CD14-positive monocyte (primary cell): ENCODE data around the gene SLC43A3. TPM values are rescaled to one million over a fixed set of nuclear protein-coding genes. Genes with fewer than 3 reads are reported as not detected.

ENCODE experiments used
- DNase-seq, 3 donors: peaks; one replicate each; pipeline ENCODE4 v3.0.0-alpha.2; 2011 to 2022
- H2AFZ ChIP-seq: 2 replicates; pipeline ENCODE4 v1.6.0; 2012; ENCODE audit warnings: mild to moderate bottlenecking, low read depth, low read length, inconsistent platforms; ENCODE audit not compliant: insufficient read depth, poor library complexity, severe bottlenecking
- H3K27ac ChIP-seq, 2 donors: 1 replicate in 1 of 2; 2 replicates in 1 of 2; pipeline ENCODE4 v1.5.1; 2012 to 2013; ENCODE audit warnings: low read length in 2 of 2, control low read depth in 1 of 2, inconsistent platforms in 1 of 2, low read depth in 1 of 2, mild to moderate bottlenecking in 1 of 2
- H3K27me3 ChIP-seq, 2 donors: one replicate each; pipeline versions ENCODE4 v1.6.0 to v1.6.1; 2011 to 2013; ENCODE audit warnings: low read length in 2 of 2; ENCODE audit not compliant: control insufficient read depth in 2 of 2, insufficient read depth in 2 of 2
- H3K36me3 ChIP-seq, 2 donors: replicated peaks in 1 of 2; 1 replicate in 1 of 2; 2 replicates in 1 of 2; pipeline versions ENCODE4 v1.5.1 to v1.6.1; 2012 to 2013; ENCODE audit warnings: low read length in 2 of 2, control low read depth in 1 of 2, inconsistent platforms in 1 of 2, mild to moderate bottlenecking in 1 of 2; ENCODE audit not compliant: insufficient read depth in 2 of 2, control insufficient read depth in 1 of 2
- H3K4me1 ChIP-seq, 2 donors: 1 replicate in 1 of 2; 2 replicates in 1 of 2; pipeline versions ENCODE4 v1.5.1 to v1.6.1; 2012 to 2013; ENCODE audit warnings: low read length in 2 of 2, control low read depth in 1 of 2, inconsistent platforms in 1 of 2, mild to moderate bottlenecking in 1 of 2, moderate library complexity in 1 of 2; ENCODE audit not compliant: insufficient read depth in 2 of 2, control insufficient read depth in 1 of 2
- H3K4me2 ChIP-seq: replicated peaks from 2 replicates; pipeline ENCODE3; 2012; ENCODE audit warnings: low read length, moderate library complexity, mild to moderate bottlenecking; ENCODE audit not compliant: poor library complexity, severe bottlenecking; ENCODE audit errors: extremely low read depth
- H3K4me3 ChIP-seq, 3 experiments: fragments of 200-600 bp in 1 of 3; sonication (generic) in 1 of 3; replicated peaks in 1 of 3; 1 replicate in 2 of 3; 2 replicates in 1 of 3; pipeline ENCODE4 v1.5.1; 2011 to 2013; ENCODE audit warnings: low read length in 3 of 3, mild to moderate bottlenecking in 3 of 3, control low read depth in 2 of 3, low read depth in 2 of 3, inconsistent platforms in 1 of 3, moderate library complexity in 1 of 3
- H3K79me2 ChIP-seq: 2 replicates; pipeline ENCODE4 v1.6.0; 2012; ENCODE audit warnings: mild to moderate bottlenecking, control low read depth, inconsistent platforms, low read length, moderate library complexity; ENCODE audit not compliant: insufficient read depth
- H3K9ac ChIP-seq: 2 replicates; pipeline ENCODE4 v1.6.0; 2017; ENCODE audit warnings: low read length, mild to moderate bottlenecking; ENCODE audit not compliant: insufficient read depth, poor library complexity, severe bottlenecking
- H3K9me3 ChIP-seq, 2 donors: replicated peaks in 1 of 2; 1 replicate in 1 of 2; 2 replicates in 1 of 2; pipeline versions ENCODE4 v1.5.1 to v1.6.1; 2012 to 2013; ENCODE audit warnings: low read length in 2 of 2, control low read depth in 1 of 2; ENCODE audit not compliant: control insufficient read depth in 1 of 2, insufficient read depth in 1 of 2
- H4K20me1 ChIP-seq: 2 replicates; pipeline ENCODE4 v1.6.0; 2012; ENCODE audit warnings: mild to moderate bottlenecking, low read length, control low read depth, moderate library complexity; ENCODE audit not compliant: insufficient read depth
- H3K27ac Mint-ChIP-seq, 7 donors: one replicate each; pipeline ENCODE4 v1.8.0; 2020; ENCODE audit warnings: mild to moderate bottlenecking in 7 of 7, mixed read lengths in 7 of 7, moderate library complexity in 6 of 7, inconsistent platforms in 2 of 7
- H3K27me3 Mint-ChIP-seq, 3 donors: one replicate each; pipeline ENCODE4 v1.8.0; 2021 to 2022; ENCODE audit warnings: low read depth in 3 of 3, mild to moderate bottlenecking in 3 of 3, mixed read lengths in 3 of 3, moderate library complexity in 3 of 3, inconsistent platforms in 1 of 3
- H3K36me3 Mint-ChIP-seq, 2 donors: one replicate each; pipeline ENCODE4 v1.8.0; 2020; ENCODE audit warnings: mixed read lengths in 2 of 2, inconsistent platforms in 1 of 2, mild to moderate bottlenecking in 1 of 2
- H3K4me1 Mint-ChIP-seq: one replicate; pipeline ENCODE4 v1.8.0; 2020; ENCODE audit warnings: mild to moderate bottlenecking, mixed read lengths
- H3K4me3 Mint-ChIP-seq, 2 donors: one replicate each; pipeline ENCODE4 v1.8.0; 2020; ENCODE audit warnings: mild to moderate bottlenecking in 2 of 2, mixed read lengths in 2 of 2, moderate library complexity in 1 of 2
- H3K9me3 Mint-ChIP-seq, 7 donors: one replicate each; pipeline ENCODE4 v1.8.0; 2020 to 2022; ENCODE audit warnings: mixed read lengths in 7 of 7, mild to moderate bottlenecking in 6 of 7, moderate library complexity in 6 of 7, inconsistent platforms in 2 of 7
- CTCF ChIP-seq: fragments of 200-600 bp; IDR thresholded peaks from one replicate; pipeline ENCODE4 v1.8.0; 2022; ENCODE audit warnings: antibody characterized with exemption, mild to moderate bottlenecking
- WGBS: methylation state at CpG from one replicate; pipeline ENCODE4 v1.1.5; 2013; ENCODE audit warnings: missing lambda C conversion rate; ENCODE audit not compliant: insufficient coverage; 5-methylcytosine and 5-hydroxymethylcytosine counted together
- intact Hi-C, 2 donors: fragments of 100-400 bp; cut with micrococcal nuclease; formaldehyde crosslinking; loops; one replicate each; pipeline versions ENCODE4 v1.15.0 to v1.15.1; 2023
- polyA plus RNA-seq, 3 donors: library from polyadenylated mRNA; depleted of rRNA in 1 of 3; unstranded in 2 of 3; stranded (reverse) in 1 of 3; fragments of 300-500 nt in 2 of 3; fragments of >200 nt in 1 of 3; fragmentation: Illumina TruSeq in 2 of 3; gene quantifications; 1 replicate in 2 of 3; 2 replicates in 1 of 3; pipeline ENCODE4 v1.2.3, GENCODE V29; 2012 to 2021

The SLC43A3 gene
- polyA plus RNA-seq, 3 donors: 82.4 to 116 (median 109) TPM

- Mint-ChIP-seq H3K4me3 (peak overlapping the region; percentile 83 to 89), H3K27me3 (peaks cover 0 to 4% (median 2%) of the 10 kb centered on the region in 3 donors), H3K4me1 (peaks cover 62% of the 10 kb centered on the region), H3K27ac (peak overlapping the region; percentile 96 to 99 (median 98)), H3K36me3 (peaks cover 34 to 36% of the 10 kb centered on the region in 2 donors), H3K9me3 (no peaks in the 10 kb centered on the region)
- Histone ChIP-seq H3K36me3 (peaks cover 21 to 29% of the 10 kb centered on the region in 2 donors), H2AFZ (peak overlapping the region; percentile 76), H3K4me2 (peak overlapping the region; percentile 73), H3K27ac (peak overlapping the region; percentile 96 to 98), H4K20me1 (peaks cover 26% of the 10 kb centered on the region), H3K79me2 (peaks cover 54% of the 10 kb centered on the region), H3K9ac (peak overlapping the region; percentile 93), H3K27me3 (no peaks in the 10 kb centered on the region), H3K4me3 (peak overlapping the region; percentile 68 to 86 (median 73)), H3K9me3 (no peaks in the 10 kb centered on the region), H3K4me1 (peaks cover 48 to 56% of the 10 kb centered on the region in 2 donors)
- intact Hi-C loops: no loop called here
- 9% methylated on average over 14 of the region's 16 CpGs for WGBS
- peak; percentile 58 to 88 (median 72) for DNase-seq
- no peak for TF ChIP-seq CTCF
Observed at GRCh38 chr11:57426439-57426928, 437 bp downstream of the SLC43A3 start.

DNA sequence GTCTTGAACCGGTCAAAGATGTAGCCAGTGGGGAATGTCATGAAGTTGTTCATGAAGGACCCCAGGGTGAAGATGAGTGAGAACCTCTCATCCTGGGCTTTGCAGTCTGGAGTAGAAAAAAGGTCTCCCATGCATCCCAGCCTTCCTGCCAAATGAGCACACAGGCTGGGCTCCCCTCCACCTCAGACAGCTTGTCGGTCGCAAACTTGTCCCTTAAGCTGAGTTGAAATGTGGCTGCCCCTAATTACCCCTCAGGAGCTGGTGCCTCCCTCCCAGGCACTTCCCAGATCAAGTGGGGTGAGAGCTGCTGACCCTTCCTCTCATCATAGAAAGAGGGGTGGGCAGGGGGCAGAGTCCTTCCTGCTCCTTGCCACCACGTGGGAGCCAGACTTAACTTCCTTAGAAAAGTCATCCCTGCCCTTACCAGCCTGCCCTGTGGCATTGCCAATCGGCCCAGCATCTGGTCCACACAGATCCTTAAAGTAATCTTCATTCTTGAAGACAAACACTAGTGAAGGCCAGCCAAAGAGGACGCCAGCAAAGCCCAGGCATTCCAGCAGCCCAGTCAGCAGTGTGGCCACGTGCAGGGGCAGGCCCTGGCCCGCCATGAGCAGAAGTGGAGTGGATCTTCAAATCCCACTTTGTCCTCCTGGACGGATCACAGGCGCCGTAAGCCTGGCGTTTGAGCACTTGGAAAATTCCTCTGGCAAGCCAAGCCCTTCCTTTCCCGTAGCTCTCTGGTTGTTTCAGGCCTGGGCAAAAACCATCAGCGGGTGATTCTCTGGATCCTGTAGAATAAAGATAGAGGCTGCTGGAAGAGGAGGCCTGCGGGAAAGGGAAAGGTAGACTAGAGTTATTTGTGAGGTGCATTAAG lies 1.1 kb downstream of the SLC43A3 start:
- H3K36me3 Mint-ChIP-seq: peaks cover 41 to 43% of the 10 kb centered on the region in 2 donors
- H3K79me2 ChIP-seq: peaks cover 60% of the 10 kb centered on the region
- no peak overlapping the region for H2AFZ ChIP-seq
- peak overlapping the region; percentile 93 for H3K9ac ChIP-seq
- H3K4me2 ChIP-seq: peak overlapping the region; percentile 73
- no peaks in the 10 kb centered on the region for H3K27me3 ChIP-seq
- peak overlapping the region; percentile 96 to 99 (median 98) for H3K27ac Mint-ChIP-seq
- intact Hi-C loops: loop anchor here in 1 of 2 donors (1.0 kb wide), 1 partner anchor 8 kb away; no protein-coding TSS in a partner anchor
- no peaks in the 10 kb centered on the region for H3K9me3 ChIP-seq
- peak in 1 of 3 donors; percentile 42 for DNase-seq
- peaks cover 41 to 50% of the 10 kb centered on the region in 2 donors for H3K4me1 ChIP-seq
- 53% methylated on average over 11 of the region's 15 CpGs for WGBS
- peaks cover 32% of the 10 kb centered on the region for H4K20me1 ChIP-seq
- peak overlapping the region; percentile 96 to 98 for H3K27ac ChIP-seq
- H3K9me3 Mint-ChIP-seq: no peaks in the 10 kb centered on the region
- H3K4me3 ChIP-seq: peak overlapping the region; percentile 68 to 86 (median 73)
- H3K36me3 ChIP-seq: peaks cover 28 to 36% of the 10 kb centered on the region in 2 donors
- H3K4me1 Mint-ChIP-seq: peaks cover 56% of the 10 kb centered on the region
- H3K27me3 Mint-ChIP-seq: peaks cover 0 to 4% (median 2%) of the 10 kb centered on the region in 3 donors
- TF ChIP-seq CTCF: no peak
- peak overlapping the region; percentile 83 to 89 for H3K4me3 Mint-ChIP-seq
